ENCODE measurements around the gene PREX1. TPM values are rescaled to one million over a fixed set of nuclear protein-coding genes. Genes with fewer than 3 reads are reported as not detected.

Gene PREX1
- total RNA-seq, 1 experiment from 2014 or later, result not detected

GRCh38 chr20:48841196-48841874, 13.5 kb upstream of the PREX1 start:
- ChIA-PET POLR2A (interaction anchor here (0.7 to 1.5 kb wide), 7 partner anchors 9 to 82 kb away, joined by 3 to 5 read pairs (median 3); no protein-coding TSS in a partner anchor), CTCF (interaction anchor here (0.5 to 1.2 kb wide), 5 partner anchors 63 to 270 kb away, joined by 3 to 5 read pairs (median 4); no protein-coding TSS in a partner anchor)
- no peak for TF ChIP-seq CTCF (IDR thresholded peaks at IDR 0.05; ENCODE audit: unreplicated experiment)
- H3K27me3 Mint-ChIP-seq (ENCODE audit: insufficient read depth, unreplicated experiment), result peaks cover 11% of the 10 kb centered on the region
- H3K4me1 Mint-ChIP-seq (ENCODE audit: insufficient read depth, unreplicated experiment), result peaks cover 17% of the 10 kb centered on the region
- no peak overlapping the region for H3K4me3 Mint-ChIP-seq (ENCODE audit: unreplicated experiment)
- BruUV-seq (replicated peaks), result no TSS peak
- H3K9me3 Mint-ChIP-seq (ENCODE audit: unreplicated experiment), result no peaks in the 10 kb centered on the region
- H3K27ac Mint-ChIP-seq (ENCODE audit: low read depth, unreplicated experiment), result no peak overlapping the region
- DNase-seq (ENCODE audit: unreplicated experiment), result peak; percentile 14
- intact Hi-C loops (cut with micrococcal nuclease), result no loop called here
- H3K36me3 Mint-ChIP-seq (ENCODE audit: insufficient read depth, unreplicated experiment), result no peaks in the 10 kb centered on the region

GRCh38 chr20:48839154-48839917, 11.5 kb upstream of the PREX1 start:
- no peak overlapping the region for H3K27ac Mint-ChIP-seq (ENCODE audit: low read depth, unreplicated experiment)
- no peak for DNase-seq (ENCODE audit: unreplicated experiment)
- CTCF ChIA-PET, result no interaction called here
- peaks cover 5% of the 10 kb centered on the region for H3K36me3 Mint-ChIP-seq (ENCODE audit: insufficient read depth, unreplicated experiment)
- intact Hi-C loops (cut with micrococcal nuclease), result no loop called here
- H3K27me3 Mint-ChIP-seq (ENCODE audit: insufficient read depth, unreplicated experiment), result peaks cover 27% of the 10 kb centered on the region
- BruUV-seq (replicated peaks), result no TSS peak
- H3K4me1 Mint-ChIP-seq (ENCODE audit: insufficient read depth, unreplicated experiment), result peaks cover 10% of the 10 kb centered on the region
- no peak for TF ChIP-seq CTCF (IDR thresholded peaks at IDR 0.05; ENCODE audit: unreplicated experiment)
- POLR2A ChIA-PET, result no interaction called here
- no peaks in the 10 kb centered on the region for H3K9me3 Mint-ChIP-seq (ENCODE audit: unreplicated experiment)
- no peak overlapping the region for H3K4me3 Mint-ChIP-seq (ENCODE audit: unreplicated experiment)

GRCh38 chr20:48837014-48837413, 9.2 kb upstream of the PREX1 start:
- no peaks in the 10 kb centered on the region for H3K9me3 Mint-ChIP-seq (ENCODE audit: unreplicated experiment)
- peaks cover 27% of the 10 kb centered on the region for H3K27me3 Mint-ChIP-seq (ENCODE audit: insufficient read depth, unreplicated experiment)
- no TSS peak for BruUV-seq (replicated peaks)
- ChIA-PET CTCF (no interaction called here), POLR2A (no interaction called here)
- DNase-seq (ENCODE audit: unreplicated experiment), result no peak
- H3K4me3 Mint-ChIP-seq (ENCODE audit: unreplicated experiment), result no peak overlapping the region
- H3K27ac Mint-ChIP-seq (ENCODE audit: low read depth, unreplicated experiment), result no peak overlapping the region
- H3K4me1 Mint-ChIP-seq (ENCODE audit: insufficient read depth, unreplicated experiment), result peaks cover 6% of the 10 kb centered on the region
- intact Hi-C loops (cut with micrococcal nuclease), result no loop called here
- H3K36me3 Mint-ChIP-seq (ENCODE audit: insufficient read depth, unreplicated experiment), result peaks cover 5% of the 10 kb centered on the region
- TF ChIP-seq CTCF (IDR thresholded peaks at IDR 0.05; ENCODE audit: unreplicated experiment), result no peak

GRCh38 chr20:48835390-48835789, 7.6 kb upstream of the PREX1 start:
- BruUV-seq (replicated peaks), result no TSS peak
- ChIA-PET CTCF (interaction anchor here (0.6 to 0.7 kb wide), 2 partner anchors 138 to 589 kb away, joined by 3 to 5 read pairs; no protein-coding TSS in a partner anchor), POLR2A (interaction anchor here (0.6 kb wide), 1 partner anchor 82 kb away, joined by 4 read pairs; no protein-coding TSS in a partner anchor)
- Mint-ChIP-seq H3K36me3 (ENCODE audit: insufficient read depth, unreplicated experiment) (peaks cover 5% of the 10 kb centered on the region), H3K4me3 (ENCODE audit: unreplicated experiment) (no peak overlapping the region), H3K27me3 (ENCODE audit: insufficient read depth, unreplicated experiment) (peaks cover 27% of the 10 kb centered on the region), H3K4me1 (ENCODE audit: insufficient read depth, unreplicated experiment) (no peaks in the 10 kb centered on the region), H3K27ac (ENCODE audit: low read depth, unreplicated experiment) (no peak overlapping the region), H3K9me3 (ENCODE audit: unreplicated experiment) (no peaks in the 10 kb centered on the region)
- no peak for DNase-seq (ENCODE audit: unreplicated experiment)
- no peak for TF ChIP-seq CTCF (IDR thresholded peaks at IDR 0.05; ENCODE audit: unreplicated experiment)
- intact Hi-C loops (cut with micrococcal nuclease), result no loop called here
